Gastroesophageal sphincter (tissue), 4 donors: ENCODE results near the gene LHFPL5. TPM values are rescaled to one million over a fixed set of nuclear protein-coding genes. Genes with fewer than 3 reads are reported as not detected.

Source experiments
- ATAC-seq: fragments of 150-250 bp; one replicate; pipeline ENCODE4 v1.9.1; 2016; ENCODE audit warnings: mild to moderate bottlenecking, moderate library complexity
- H3K27ac ChIP-seq, 4 donors: fragments of 200-600 bp; sonication (generic) in 3 of 4; 1 replicate in 3 of 4; 2 replicates in 1 of 4; pipeline ENCODE4 v1.5.1; 2016 to 2019
- H3K27me3 ChIP-seq: fragments of 200-600 bp; sonication (generic); one replicate; pipeline ENCODE4 v1.5.1; 2019
- H3K36me3 ChIP-seq, 2 donors: fragments of 200-600 bp; sonication (generic); one replicate each; pipeline ENCODE4 v1.5.1; 2019; ENCODE audit warnings: control low read depth in 1 of 2
- H3K4me1 ChIP-seq, 3 donors: fragments of 200-600 bp; sonication (generic); 1 replicate in 2 of 3; 2 replicates in 1 of 3; pipeline ENCODE4 v1.5.1; 2016 to 2019; ENCODE audit warnings: control low read depth in 2 of 3
- H3K4me3 ChIP-seq, 2 donors: fragments of 200-600 bp; sonication (generic); one replicate each; pipeline ENCODE4 v1.5.1; 2019; ENCODE audit warnings: mild to moderate bottlenecking in 1 of 2, moderate library complexity in 1 of 2
- H3K9me3 ChIP-seq, 3 donors: fragments of 200-600 bp; sonication (generic); one replicate each; pipeline ENCODE4 v1.5.1; 2017 to 2019; ENCODE audit warnings: control low read depth in 2 of 3
- CTCF ChIP-seq, 4 experiments: fragments of 200-600 bp in 2 of 4; fragments of 450-650 bp in 2 of 4; sonication (generic) in 1 of 4; IDR thresholded peaks; one replicate each; pipeline ENCODE4 v1.5.1; 2017 to 2019; ENCODE audit warnings: antibody characterized with exemption in 4 of 4, mild to moderate bottlenecking in 2 of 4, moderate library complexity in 2 of 4
- EP300 ChIP-seq: sonication (generic); formaldehyde crosslinking; IDR thresholded peaks from one replicate; pipeline ENCODE4 v1.6.1; 2017; ENCODE audit warnings: antibody characterized with exemption, mild to moderate bottlenecking
- POLR2A ChIP-seq, 2 donors: fragments of 450-650 bp; IDR thresholded peaks; one replicate each; pipeline ENCODE4 v1.6.1; 2017; ENCODE audit warnings: antibody characterized with exemption in 2 of 2, mild to moderate bottlenecking in 2 of 2, moderate library complexity in 1 of 2
- POLR2AphosphoS5 ChIP-seq: sonication (generic); formaldehyde crosslinking; IDR thresholded peaks from one replicate; pipeline ENCODE4 v1.6.1; 2017; ENCODE audit warnings: antibody characterized with exemption
- WGBS, 2 donors: methylation state at CpG; one replicate each; pipeline ENCODE4 v1.1.5; 2018; ENCODE audit warnings: low coverage in 1 of 2; 5-methylcytosine and 5-hydroxymethylcytosine counted together
- total RNA-seq, 4 donors: library from RNA; depleted of rRNA; stranded (reverse); fragments of >200 nt; gene quantifications; one replicate each; pipeline ENCODE4 v1.1.0, GENCODE V29; 2016

The LHFPL5 gene
- total RNA-seq, 4 donors from 2014 or later = not detected

GRCh38 chr6:35809809-35810208 is 4.7 kb downstream of the LHFPL5 start:
- ATAC-seq = no peak
- H3K27ac ChIP-seq = no peak overlapping the region
- H3K27me3 ChIP-seq = peaks cover 66% of the 10 kb centered on the region
- H3K4me3 ChIP-seq = no peak overlapping the region
- H3K9me3 ChIP-seq = no peaks in the 10 kb centered on the region
- no peak for TF ChIP-seq POLR2A (IDR thresholded peaks at IDR 0.05)
- no peak for TF ChIP-seq CTCF (IDR thresholded peaks at IDR 0.05)
- no peak for TF ChIP-seq EP300
- no peak for TF ChIP-seq POLR2AphosphoS5
- 71 to 85% methylated on average over 4 to 5 of the region's 5 CpGs for WGBS, 2 donors
- no peaks in the 10 kb centered on the region for H3K36me3 ChIP-seq
- peaks cover 0 to 6% (median 0%) of the 10 kb centered on the region in 3 donors for H3K4me1 ChIP-seq

GRCh38 chr6:35810971-35811698 is 6.0 kb downstream of the LHFPL5 start:
- H3K36me3 ChIP-seq = no peaks in the 10 kb centered on the region
- no peaks in the 10 kb centered on the region for H3K9me3 ChIP-seq
- H3K27me3 ChIP-seq = peaks cover 60% of the 10 kb centered on the region
- H3K4me3 ChIP-seq = no peak overlapping the region
- H3K27ac ChIP-seq = no peak overlapping the region
- ATAC-seq = no peak
- TF ChIP-seq CTCF (IDR thresholded peaks at IDR 0.05) = no peak
- TF ChIP-seq POLR2AphosphoS5 = no peak
- TF ChIP-seq POLR2A (IDR thresholded peaks at IDR 0.05) = no peak
- no peak for TF ChIP-seq EP300
- WGBS, 2 donors = 55 to 58% methylated on average over 9 to 11 of the region's 14 CpGs
- H3K4me1 ChIP-seq = no peaks in the 10 kb centered on the region

GRCh38 chr6:35811699-35811995 is 6.5 kb downstream of the LHFPL5 start:
- 40 to 70% methylated on average over 3 of the region's 6 CpGs for WGBS, 2 donors
- H3K4me1 ChIP-seq = no peaks in the 10 kb centered on the region
- H3K36me3 ChIP-seq = no peaks in the 10 kb centered on the region
- peaks cover 0 to 5% (median 0%) of the 10 kb centered on the region in 3 donors for H3K9me3 ChIP-seq
- H3K4me3 ChIP-seq = no peak overlapping the region
- H3K27ac ChIP-seq = no peak overlapping the region
- no peak for ATAC-seq
- TF ChIP-seq CTCF (IDR thresholded peaks at IDR 0.05) (no peak), POLR2AphosphoS5 (no peak)
- H3K27me3 ChIP-seq = peaks cover 55% of the 10 kb centered on the region

GRCh38 chr6:35817515-35817914 is 12.4 kb downstream of the LHFPL5 start:
- ATAC-seq = no peak

More at GRCh38 chr6:35817515-35817914, 12.4 kb downstream of the LHFPL5 start:
- no peaks in the 10 kb centered on the region for H3K36me3 ChIP-seq
- peaks cover 22% of the 10 kb centered on the region for H3K27me3 ChIP-seq
- peaks cover 0 to 17% (median 0%) of the 10 kb centered on the region in 3 donors for H3K9me3 ChIP-seq
- TF ChIP-seq CTCF (IDR thresholded peaks at IDR 0.05) (no peak), POLR2A (IDR thresholded peaks at IDR 0.05) (no peak), EP300 (no peak), POLR2AphosphoS5 (no peak)
- H3K4me3 ChIP-seq = no peak overlapping the region
- H3K4me1 ChIP-seq = no peaks in the 10 kb centered on the region
- no peak overlapping the region for H3K27ac ChIP-seq
